WI38 (cell line): ENCODE data around the gene DSP.

Experiments used
- H3K4me3 ChIP-seq: 2 replicates; pipeline ENCODE4 v1.5.1; 2011; ENCODE audit warnings: low read depth, mild to moderate bottlenecking, control low read depth, low read length
- TF ChIP-seq, protein P1 (sequence below): IDR thresholded peaks from 2 replicates; pipeline ENCODE4 v1.5.1; 2012; ENCODE audit warnings: low read depth, mild to moderate bottlenecking, control low read depth, low read length

The DSP gene, protein sequence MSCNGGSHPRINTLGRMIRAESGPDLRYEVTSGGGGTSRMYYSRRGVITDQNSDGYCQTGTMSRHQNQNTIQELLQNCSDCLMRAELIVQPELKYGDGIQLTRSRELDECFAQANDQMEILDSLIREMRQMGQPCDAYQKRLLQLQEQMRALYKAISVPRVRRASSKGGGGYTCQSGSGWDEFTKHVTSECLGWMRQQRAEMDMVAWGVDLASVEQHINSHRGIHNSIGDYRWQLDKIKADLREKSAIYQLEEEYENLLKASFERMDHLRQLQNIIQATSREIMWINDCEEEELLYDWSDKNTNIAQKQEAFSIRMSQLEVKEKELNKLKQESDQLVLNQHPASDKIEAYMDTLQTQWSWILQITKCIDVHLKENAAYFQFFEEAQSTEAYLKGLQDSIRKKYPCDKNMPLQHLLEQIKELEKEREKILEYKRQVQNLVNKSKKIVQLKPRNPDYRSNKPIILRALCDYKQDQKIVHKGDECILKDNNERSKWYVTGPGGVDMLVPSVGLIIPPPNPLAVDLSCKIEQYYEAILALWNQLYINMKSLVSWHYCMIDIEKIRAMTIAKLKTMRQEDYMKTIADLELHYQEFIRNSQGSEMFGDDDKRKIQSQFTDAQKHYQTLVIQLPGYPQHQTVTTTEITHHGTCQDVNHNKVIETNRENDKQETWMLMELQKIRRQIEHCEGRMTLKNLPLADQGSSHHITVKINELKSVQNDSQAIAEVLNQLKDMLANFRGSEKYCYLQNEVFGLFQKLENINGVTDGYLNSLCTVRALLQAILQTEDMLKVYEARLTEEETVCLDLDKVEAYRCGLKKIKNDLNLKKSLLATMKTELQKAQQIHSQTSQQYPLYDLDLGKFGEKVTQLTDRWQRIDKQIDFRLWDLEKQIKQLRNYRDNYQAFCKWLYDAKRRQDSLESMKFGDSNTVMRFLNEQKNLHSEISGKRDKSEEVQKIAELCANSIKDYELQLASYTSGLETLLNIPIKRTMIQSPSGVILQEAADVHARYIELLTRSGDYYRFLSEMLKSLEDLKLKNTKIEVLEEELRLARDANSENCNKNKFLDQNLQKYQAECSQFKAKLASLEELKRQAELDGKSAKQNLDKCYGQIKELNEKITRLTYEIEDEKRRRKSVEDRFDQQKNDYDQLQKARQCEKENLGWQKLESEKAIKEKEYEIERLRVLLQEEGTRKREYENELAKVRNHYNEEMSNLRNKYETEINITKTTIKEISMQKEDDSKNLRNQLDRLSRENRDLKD (N-terminal part only)

DNA sequence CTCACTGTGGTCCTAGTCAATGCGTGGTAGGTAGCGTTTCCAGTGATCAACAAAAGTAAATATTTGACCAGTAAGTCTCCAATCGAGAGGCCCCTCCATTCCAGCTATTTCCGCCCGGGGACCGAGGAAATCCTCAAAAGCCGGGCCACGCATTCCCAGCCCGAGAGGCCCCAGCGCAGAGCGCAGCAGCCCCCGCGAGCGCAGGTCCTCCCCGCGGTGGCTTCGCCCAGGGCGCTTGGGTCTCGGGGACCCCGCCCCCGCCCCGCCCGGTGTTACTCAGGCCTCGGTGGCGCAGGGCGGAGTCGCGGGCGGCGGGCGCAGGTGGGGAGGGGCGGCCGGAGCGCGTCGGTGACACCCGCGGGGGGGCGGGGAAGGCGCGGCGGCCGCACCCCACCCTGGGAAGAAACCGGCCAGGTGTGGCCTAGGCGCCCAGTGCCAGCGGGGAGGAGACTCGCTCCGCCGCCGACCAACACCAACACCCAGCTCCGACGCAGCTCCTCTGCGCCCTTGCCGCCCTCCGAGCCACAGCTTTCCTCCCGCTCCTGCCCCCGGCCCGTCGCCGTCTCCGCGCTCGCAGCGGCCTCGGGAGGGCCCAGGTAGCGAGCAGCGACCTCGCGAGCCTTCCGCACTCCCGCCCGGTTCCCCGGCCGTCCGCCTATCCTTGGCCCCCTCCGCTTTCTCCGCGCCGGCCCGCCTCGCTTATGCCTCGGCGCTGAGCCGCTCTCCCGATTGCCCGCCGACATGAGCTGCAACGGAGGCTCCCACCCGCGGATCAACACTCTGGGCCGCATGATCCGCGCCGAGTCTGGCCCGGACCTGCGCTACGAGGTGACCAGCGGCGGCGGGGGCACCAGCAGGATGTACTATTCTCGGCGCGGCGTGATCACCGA, at the start of gene DSP:
Gene DSP, plus strand, starts transcription at position 497 of the 890 bp plus-strand sequence. Its CDS starts 245 bp downstream, at position 742.
- H3K4me3 ChIP-seq: peak within 1 kb of the TSS; percentile 63
- TF ChIP-seq, protein P1, sequence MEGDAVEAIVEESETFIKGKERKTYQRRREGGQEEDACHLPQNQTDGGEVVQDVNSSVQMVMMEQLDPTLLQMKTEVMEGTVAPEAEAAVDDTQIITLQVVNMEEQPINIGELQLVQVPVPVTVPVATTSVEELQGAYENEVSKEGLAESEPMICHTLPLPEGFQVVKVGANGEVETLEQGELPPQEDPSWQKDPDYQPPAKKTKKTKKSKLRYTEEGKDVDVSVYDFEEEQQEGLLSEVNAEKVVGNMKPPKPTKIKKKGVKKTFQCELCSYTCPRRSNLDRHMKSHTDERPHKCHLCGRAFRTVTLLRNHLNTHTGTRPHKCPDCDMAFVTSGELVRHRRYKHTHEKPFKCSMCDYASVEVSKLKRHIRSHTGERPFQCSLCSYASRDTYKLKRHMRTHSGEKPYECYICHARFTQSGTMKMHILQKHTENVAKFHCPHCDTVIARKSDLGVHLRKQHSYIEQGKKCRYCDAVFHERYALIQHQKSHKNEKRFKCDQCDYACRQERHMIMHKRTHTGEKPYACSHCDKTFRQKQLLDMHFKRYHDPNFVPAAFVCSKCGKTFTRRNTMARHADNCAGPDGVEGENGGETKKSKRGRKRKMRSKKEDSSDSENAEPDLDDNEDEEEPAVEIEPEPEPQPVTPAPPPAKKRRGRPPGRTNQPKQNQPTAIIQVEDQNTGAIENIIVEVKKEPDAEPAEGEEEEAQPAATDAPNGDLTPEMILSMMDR: no peak

DNA sequence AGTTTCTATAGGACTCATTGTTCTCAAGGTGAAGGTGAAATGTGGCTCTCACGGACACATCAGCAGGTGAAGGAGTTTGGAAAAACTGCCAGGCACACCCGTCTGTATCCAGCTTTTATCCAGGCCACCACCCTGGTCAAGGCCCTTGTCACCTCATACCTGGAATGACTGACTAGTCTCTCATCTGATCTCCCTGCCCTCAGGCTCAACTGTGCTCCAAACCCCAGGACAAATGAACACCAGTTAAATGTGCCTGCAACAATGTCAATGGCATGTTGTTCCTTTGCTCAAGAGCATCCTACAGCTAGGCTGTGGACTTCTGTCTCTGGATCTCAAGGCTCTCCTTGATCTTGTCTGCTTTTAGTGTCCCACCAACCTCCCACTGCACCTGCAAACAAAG, 47.6 kb upstream of the DSP start:
- TF ChIP-seq, protein P1: no peak

DNA sequence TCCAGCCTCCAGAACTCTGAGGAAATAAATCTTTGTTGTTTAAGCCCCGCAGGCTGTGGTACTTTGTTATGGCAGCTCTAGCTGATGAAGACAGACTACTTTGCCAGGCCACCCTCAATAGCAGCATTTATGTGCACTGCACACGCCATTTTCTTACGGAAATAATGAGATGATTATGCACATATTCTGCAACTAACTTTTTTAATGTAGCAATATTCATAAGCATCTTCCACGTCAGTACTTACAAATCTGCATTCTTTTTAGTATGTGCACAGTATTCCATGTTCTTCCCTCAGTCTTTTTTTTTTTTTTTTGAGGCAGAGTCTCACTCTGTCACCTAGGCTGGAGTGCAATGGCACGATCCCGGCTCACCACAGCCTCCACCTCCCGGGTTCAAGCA, 46.8 kb upstream of the DSP start:
- TF ChIP-seq, protein P1: no peak
- no peak overlapping the region for H3K4me3 ChIP-seq

More for the DNA sequence above, 47.6 kb upstream of the DSP start:
- no peak overlapping the region for H3K4me3 ChIP-seq

DNA sequence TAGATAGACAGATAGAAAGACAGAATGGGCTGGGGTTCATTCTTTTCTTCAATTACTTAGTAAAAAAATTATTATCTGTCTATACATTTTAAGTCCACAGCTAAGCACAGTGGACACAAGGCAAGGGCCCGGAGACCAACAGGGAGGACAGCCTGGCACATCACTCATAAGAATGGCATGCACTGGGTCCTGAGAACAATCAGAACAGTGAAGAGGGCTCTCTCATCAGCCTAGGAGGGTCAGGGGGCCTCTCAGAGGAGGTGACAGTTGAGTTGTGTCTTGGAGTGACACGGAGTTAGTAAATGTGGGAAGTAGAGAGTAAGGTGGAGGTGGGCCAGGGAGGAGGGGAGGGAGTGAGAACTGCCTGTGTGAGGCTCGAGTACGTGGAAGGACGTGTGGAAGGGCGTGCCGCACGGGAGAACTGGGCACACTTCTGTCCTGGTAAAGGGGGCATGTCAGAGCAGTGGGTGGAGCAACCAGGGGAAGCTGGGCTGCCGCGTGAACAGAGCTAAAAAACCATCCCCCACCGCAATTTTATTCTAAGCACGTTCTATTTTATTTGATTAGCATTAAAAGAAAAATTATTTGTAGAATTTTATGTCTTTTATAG, 45.1 kb upstream of the DSP start:
- TF ChIP-seq, protein P1: no peak
- no peak overlapping the region for H3K4me3 ChIP-seq

DNA sequence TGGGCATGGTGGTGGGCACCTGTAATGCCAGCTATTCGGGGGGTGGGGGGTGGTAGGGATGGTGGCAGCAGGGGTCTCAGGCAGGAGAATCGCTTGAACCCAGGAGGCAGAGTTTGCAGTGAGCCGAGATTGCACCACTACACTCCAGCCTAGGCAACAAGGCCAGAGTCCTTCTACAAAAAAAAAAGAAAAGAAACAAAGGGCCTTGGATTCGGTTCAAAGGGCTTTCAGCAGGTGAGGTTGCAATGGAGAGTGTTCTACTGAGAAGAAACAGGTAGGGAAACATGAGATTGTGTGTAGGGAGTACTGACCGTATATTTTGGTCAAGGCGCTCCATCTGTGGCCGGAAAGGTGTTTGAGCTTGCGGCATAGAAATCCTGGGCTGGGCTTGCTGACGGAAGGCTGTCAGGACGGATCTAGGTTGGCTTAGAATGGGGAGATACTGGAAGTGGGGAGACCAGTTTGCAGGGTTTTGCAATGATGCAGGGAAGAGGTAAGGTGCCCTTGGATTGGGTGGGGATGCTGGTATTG, 40.7 kb upstream of the DSP start:
- TF ChIP-seq, protein P1: no peak
- no peak overlapping the region for H3K4me3 ChIP-seq

DNA sequence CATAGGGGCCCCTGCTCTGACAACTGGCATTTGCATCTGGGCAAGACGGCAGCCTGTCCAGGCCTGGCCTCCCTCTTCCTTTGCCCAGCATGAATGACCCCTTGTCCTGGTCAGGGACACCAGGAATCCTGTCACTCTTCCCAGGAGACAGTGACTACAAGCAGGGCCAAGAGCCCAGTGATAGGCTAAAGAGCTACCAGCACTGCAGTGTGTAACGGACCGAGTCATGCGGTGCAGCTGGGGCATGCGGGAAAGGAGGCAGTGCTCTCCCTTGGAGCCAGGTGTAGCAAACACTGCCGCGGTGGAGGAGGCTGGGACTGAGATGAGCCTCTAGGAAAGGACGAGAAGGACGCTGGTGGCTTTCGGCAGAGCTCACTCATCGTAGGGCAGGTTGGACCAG, 38.7 kb upstream of the DSP start:
- TF ChIP-seq, protein P1: no peak
- H3K4me3 ChIP-seq: no peak overlapping the region
